ENCODE data around the gene CERS6. TPM values are rescaled to one million over a fixed set of nuclear protein-coding genes. Genes with fewer than 3 reads are reported as not detected.

CERS6 gene
- total and polyA plus RNA-seq, 2 of the 8 experiments (the other 6 are each of a cell fraction or from before 2014, with no cell fraction given): 6.8 to 28.2 TPM

DNA sequence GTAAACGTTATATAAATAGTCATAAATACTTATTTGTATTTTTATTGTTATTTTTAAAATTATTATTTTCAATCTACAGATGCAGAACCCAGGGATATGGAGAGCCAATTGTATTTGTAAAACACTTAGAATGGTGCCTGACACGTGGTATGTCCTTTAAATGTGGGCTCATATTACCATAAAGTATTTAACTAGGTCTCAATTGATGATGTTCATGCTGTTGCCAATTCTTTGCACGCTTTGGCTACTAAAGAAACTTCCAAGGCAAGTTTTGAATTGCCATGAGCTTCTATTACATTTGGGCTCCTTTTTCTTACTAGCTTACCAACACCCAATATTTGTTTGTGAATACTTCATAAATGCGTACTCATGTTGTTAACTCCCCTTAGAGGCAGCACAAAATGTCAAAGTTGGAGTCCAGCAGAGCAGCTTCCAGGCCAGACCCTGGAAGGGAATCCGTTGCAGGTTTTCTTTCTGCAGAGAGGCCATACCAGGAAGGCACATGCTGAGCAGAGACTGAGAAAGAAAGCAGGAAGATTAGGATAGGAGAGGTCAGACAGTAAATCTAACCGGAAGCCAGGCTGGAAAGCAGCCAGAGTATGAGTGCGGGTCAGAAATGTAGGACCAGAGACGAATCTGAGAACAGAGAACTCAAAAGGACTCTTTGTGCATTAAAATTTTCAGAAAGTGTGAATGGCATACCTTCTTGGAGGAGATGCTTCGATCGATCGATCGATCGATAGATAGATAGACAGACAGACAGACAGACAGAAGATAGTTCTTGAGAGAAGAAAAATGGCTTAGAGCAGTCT, 342.2 kb downstream of the CERS6 start:
- Histone ChIP-seq H4K91ac (replicated peaks; ENCODE audit: insufficient read length, low read length) (no peak overlapping the region), H3K9me3 (ENCODE audit: insufficient read depth in 2 of 2, low read depth in 1 of 2, low read length in 1 of 2) (no peaks in the 10 kb centered on the region), H2BK20ac (ENCODE audit: low read length) (no peak overlapping the region), H3K4me1 (replicated peaks in 1 of 4; ENCODE audit: control insufficient read depth in 3 of 4, insufficient read depth in 4 of 4, low read length in 3 of 4) (peaks cover 4 to 22% (median 15%) of the 10 kb centered on the region in 4 experiments; a peak in 5 of 7 replicates), H2BK5ac (ENCODE audit: low read depth, low read length) (no peak overlapping the region), H3K27me3 (replicated peaks in 1 of 4; ENCODE audit: control insufficient read depth in 3 of 4, extremely low read depth in 1 of 4, insufficient read depth in 3 of 4, low read length in 3 of 4) (no peaks in the 10 kb centered on the region), H3K79me2 (ENCODE audit: control insufficient read depth in 1 of 2, insufficient read depth in 2 of 2, low read length in 2 of 2) (no peaks in the 10 kb centered on the region), H2BK120ac (replicated peaks; ENCODE audit: low read depth, low read length) (no peak overlapping the region), H3K18ac (ENCODE audit: extremely low read depth, low read length) (0 out of 2 replicates have a peak overlapping the region, but pooled peaks have one; percentile 5), H2BK15ac (ENCODE audit: low read length) (no peak overlapping the region), H3K9ac (replicated peaks in 1 of 4; ENCODE audit: extremely low read depth in 1 of 4, low read depth in 3 of 4, low read length in 3 of 4) (no peak overlapping the region), H3K4me3 (ENCODE audit: extremely low read depth in 1 of 4, insufficient read depth in 2 of 4, low read depth in 3 of 4, low read length in 4 of 4) (no peak overlapping the region; a peak in 2 of 8 replicates), H2AK5ac (ENCODE audit: low read depth, low read length) (no peak overlapping the region), H4K20me1 (replicated peaks in 1 of 2; ENCODE audit: control insufficient read depth in 1 of 2, insufficient read depth in 2 of 2, low read length in 2 of 2) (no peaks in the 10 kb centered on the region), H3K56ac (replicated peaks; ENCODE audit: insufficient read length, low read depth, low read length) (no peak overlapping the region), H2AFZ (ENCODE audit: low read length) (no peak overlapping the region), H3K14ac (ENCODE audit: insufficient read length) (no peak overlapping the region), H3K36me3 (ENCODE audit: control insufficient read depth in 2 of 4, insufficient read depth in 4 of 4, low read length in 3 of 4) (no peaks in the 10 kb centered on the region), H4K5ac (ENCODE audit: insufficient read length, low read depth, low read length) (no peak overlapping the region), H4K8ac (ENCODE audit: extremely low read depth, insufficient read depth, low read length) (no peak overlapping the region), H3K23ac (ENCODE audit: insufficient read length) (no peak overlapping the region), H2BK12ac (ENCODE audit: low read depth, low read length) (no peak overlapping the region), H3K4me2 (ENCODE audit: insufficient read depth in 1 of 2, low read depth in 2 of 2, low read length in 2 of 2) (peak overlapping the region; percentile 41 to 45; a peak in 3 of 4 replicates), H3K79me1 (ENCODE audit: low read depth, low read length) (no peaks in the 10 kb centered on the region), H3K4ac (replicated peaks; ENCODE audit: insufficient read length, low read depth, low read length) (no peak overlapping the region), H3K23me2 (ENCODE audit: low read depth, low read length) (no peaks in the 10 kb centered on the region), H3K27ac (ENCODE audit: low read depth, low read length) (no peak overlapping the region)
- WGBS, 2 experiments (ENCODE audit: extremely low coverage in 1 of 2, insufficient coverage in 1 of 2, insufficient read length in 1 of 2, insufficient replicate concordance in 2 of 2, low coverage in 1 of 2, low lambda C conversion rate in 2 of 2, missing lambda C conversion rate in 1 of 2): 66% methylated on average over 13 of the region's 13 CpGs; no CpG with 5 or more reads in 1 of the 2 experiments
- CTCF ChIA-PET (ENCODE audit: partially characterized antibody): interaction anchor here (0.6 to 3.3 kb wide), 4 partner anchors 9 to 164 kb away, joined by 3 to 14 read pairs (median 5); no protein-coding TSS in a partner anchor
- DNase-seq (ENCODE audit: low read depth in 1 of 2, low spot score in 2 of 2) (no peak), FAIRE-seq (peak; percentile 85)
- POLR2A ChIA-PET (ENCODE audit: partially characterized antibody): no interaction called here
